Heart right ventricle (tissue), 16 donors: ENCODE results near the gene SHQ1. TPM values are rescaled to one million over a fixed set of nuclear protein-coding genes. Genes with fewer than 3 reads are reported as not detected.

Experiments
- ATAC-seq, 8 donors: fragments of 200-7000 bp; cut with Tn5 transposase; one replicate each; pipeline ENCODE4 v1.9.1; 2020; ENCODE audit warnings: mild to moderate bottlenecking in 8 of 8, moderate library complexity in 8 of 8, moderate number of reproducible peaks in 1 of 8
- DNase-seq, 2 donors: peaks; one replicate each; pipeline ENCODE4 v3.0.0-alpha.2; 2020
- H3K27ac ChIP-seq, 10 donors: fragments of 200-600 bp; sonication (generic) in 2 of 10; one replicate each; pipeline versions ENCODE4 v1.5.0 to v1.8.0; 2020 to 2022; ENCODE audit warnings: mild to moderate bottlenecking in 3 of 10
- H3K27me3 ChIP-seq, 7 donors: fragments of 200-600 bp; one replicate each; pipeline ENCODE4 v1.8.0; 2021 to 2022; ENCODE audit warnings: mild to moderate bottlenecking in 2 of 7
- H3K36me3 ChIP-seq, 9 donors: fragments of 200-600 bp; sonication (generic) in 1 of 9; one replicate each; pipeline versions ENCODE4 v1.5.0 to v1.8.0; 2020 to 2022; ENCODE audit warnings: mild to moderate bottlenecking in 2 of 9
- H3K4me1 ChIP-seq, 9 donors: fragments of 200-600 bp; sonication (generic) in 1 of 9; one replicate each; pipeline versions ENCODE4 v1.5.0 to v1.8.0; 2020 to 2022; ENCODE audit warnings: mild to moderate bottlenecking in 4 of 9
- H3K4me3 ChIP-seq, 10 donors: fragments of 200-600 bp; sonication (generic) in 2 of 10; one replicate each; pipeline versions ENCODE4 v1.5.0 to v1.8.0; 2020 to 2022; ENCODE audit warnings: mild to moderate bottlenecking in 7 of 10, moderate library complexity in 2 of 10
- H3K9me3 ChIP-seq, 11 donors: fragments of 200-600 bp in 10 of 11; sonication (generic) in 2 of 11; one replicate each; pipeline versions ENCODE4 v1.5.0 to v1.8.0; 2013 to 2022; ENCODE audit warnings: mild to moderate bottlenecking in 2 of 11, control low read depth in 1 of 11, moderate library complexity in 1 of 11
- CTCF ChIP-seq, 9 donors: fragments of 200-600 bp; sonication (generic) in 2 of 9; IDR thresholded peaks; one replicate each; pipeline versions ENCODE4 v1.5.0 to v1.8.0; 2021 to 2022; ENCODE audit warnings: antibody characterized with exemption in 9 of 9, mild to moderate bottlenecking in 5 of 9, moderate library complexity in 1 of 9
- WGBS, 2 donors: extraction: QIAGEN DNeasy Blood & Tissue Kit; methylation state at CpG; one replicate each; pipeline ENCODE4 v1.1.7; 2013; ENCODE audit warnings: inconsistent platforms in 1 of 2; 5-methylcytosine and 5-hydroxymethylcytosine counted together
- intact Hi-C, 10 donors: fragments of 100-400 bp; cut with DNase I; formaldehyde crosslinking; loops; one replicate each; pipeline versions ENCODE4 v1.11.1 to v1.14.2; 2022
- polyA plus RNA-seq, 2 donors: library from polyadenylated mRNA; stranded (reverse); fragments of 200-250 nt; gene quantifications; one replicate each; pipeline ENCODE4 v1.2.3, GENCODE V29; 2013
- total RNA-seq, 10 donors: library from RNA; stranded (reverse); fragmentation: NEBNext Ultra II Directional in 3 of 10; extraction: Animal tissue kit (Norgen Biotek cat#: 25700) in 3 of 10; gene quantifications; one replicate each; pipeline versions ENCODE4 v1.2.1 to v1.2.4, GENCODE V29; 2021 to 2023
- donor health status: Arrhythmogenic right ventricular cardiomyopathy.
- donor health status: ischemic (EF 13 %, LVEDD 7.1; RV severe dilation, severe dysfunction).
- donor health status: healthy with polysubstance abuse.
- donor health status: DM: no; HTN: yes; CAD: no.
- donor health status: DM: no; HTN: no; CAD: no.
- donor health status: ischemic (EF 25% LVEDD 6.9; RV normal size, moderate dysfunction).
- donor health status: ischemic (EF 25% LVEDD 5.7; RV mildly dilated, moderate dysfunction).
- donor health status: healthy.
- donor health status: DM: yes; HTN: yes; CAD: no.
- donor health status: Ischemic cardiomyopathy.
- donor health status: ischemic (EF 35%, LVEDD 5.7; RV mildly dilated, moderate dysfunction).
- donor health status: nonischemic (EF 11% LVEDD 7.7; RV severe dilation, severe dysfunction).
- donor health status: DM: yes; HTN: yes; CAD: no.
- donor health status: PGD.
- donor health status: ischemic (EF 29% LVEDD 5.4; RV normal size, mild dysfunction).
- donor health status: nonischemic (EF 23%, LVEDD 6.1; RV moderate dilation, normal function).

Gene SHQ1
- total and polyA plus RNA-seq, 12 donors: 8.0 to 24.0 (median 17.2) TPM

DNA sequence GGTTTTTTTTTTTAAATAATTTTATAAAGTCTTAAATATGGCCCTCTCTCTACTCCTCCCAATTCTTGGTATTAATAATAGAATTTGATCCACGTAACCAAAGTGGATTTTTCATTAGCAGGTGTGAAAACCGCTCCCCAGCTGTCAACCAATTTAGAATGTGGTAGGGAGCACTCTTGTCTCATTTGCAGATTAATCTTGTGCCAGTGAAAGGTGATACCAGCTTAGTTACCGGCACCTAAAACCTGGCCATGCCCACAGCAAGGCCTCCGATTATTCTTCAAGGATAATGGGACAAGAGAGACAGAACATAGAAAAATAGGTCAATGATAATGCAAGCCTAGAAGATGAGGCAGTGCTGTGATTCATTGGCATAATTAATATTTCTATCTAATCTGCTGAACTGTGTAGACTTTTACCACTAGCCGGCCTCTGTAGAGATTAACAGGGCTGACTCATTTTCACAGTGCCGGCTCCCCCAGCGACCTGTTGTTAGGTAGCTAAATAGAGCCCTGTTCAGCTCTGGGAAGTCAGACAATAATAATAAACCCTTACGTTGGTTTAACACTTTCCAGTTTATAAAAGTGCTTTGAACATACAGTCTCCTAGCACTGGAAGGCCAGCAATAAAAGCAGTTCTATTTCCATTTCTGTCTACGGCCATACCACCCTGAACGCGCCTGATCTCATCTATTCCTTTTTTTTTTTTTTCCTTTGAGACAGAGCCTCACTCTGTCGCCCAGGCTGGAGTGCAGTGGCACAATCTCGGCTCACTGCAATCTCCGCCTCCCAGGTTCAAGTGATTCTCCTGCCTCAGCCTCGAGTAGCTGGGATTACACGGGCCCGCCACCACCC lies 102.9 kb downstream of the SHQ1 start:
- no peaks in the 10 kb centered on the region for H3K9me3 ChIP-seq
- H3K27me3 ChIP-seq: no peaks in the 10 kb centered on the region
- no peak for DNase-seq
- WGBS, 2 donors: 74 to 76% methylated on average over 17 of the region's 17 CpGs
- peak in 2 of 8 donors; percentile 60 to 65 for ATAC-seq
- no peak overlapping the region for H3K4me3 ChIP-seq
- TF ChIP-seq CTCF (IDR thresholded peaks at IDR 0.05): no peak
- H3K4me1 ChIP-seq: peaks cover 0 to 11% (median 0%) of the 10 kb centered on the region in 9 donors
- H3K36me3 ChIP-seq: peaks cover 0 to 9% (median 0%) of the 10 kb centered on the region in 9 donors
- H3K27ac ChIP-seq: no peak overlapping the region
- intact Hi-C loops: no loop called here

- TF ChIP-seq CTCF (IDR thresholded peaks at IDR 0.05): no peak
- ATAC-seq (no peak), DNase-seq (no peak)
- H3K27ac ChIP-seq: no peak overlapping the region
- no peak overlapping the region for H3K4me3 ChIP-seq
- no peaks in the 10 kb centered on the region for H3K36me3 ChIP-seq
- H3K4me1 ChIP-seq: peaks cover 0 to 12% (median under 1%) of the 10 kb centered on the region in 9 donors
- intact Hi-C loops: no loop called here
- WGBS, 2 donors: 11 to 22% methylated on average over 1 of the region's 1 CpG
- peaks cover 0 to 2% (median 0%) of the 10 kb centered on the region in 7 donors for H3K27me3 ChIP-seq
- H3K9me3 ChIP-seq: no peaks in the 10 kb centered on the region
These were observed 103.9 kb downstream of the SHQ1 start for GRCh38 chr3:72744330-72744729.

- intact Hi-C loops: no loop called here
- Histone ChIP-seq H3K36me3 (no peaks in the 10 kb centered on the region), H3K9me3 (peaks cover 0 to 4% (median 1%) of the 10 kb centered on the region in 11 donors), H3K4me1 (peaks cover 0 to 21% (median 9%) of the 10 kb centered on the region in 9 donors), H3K27me3 (peaks cover 0 to 22% (median 9%) of the 10 kb centered on the region in 7 donors), H3K27ac (no peak overlapping the region), H3K4me3 (no peak overlapping the region)
- TF ChIP-seq CTCF (IDR thresholded peaks at IDR 0.05): no peak
- ATAC-seq (no peak), DNase-seq (no peak)
- WGBS, 2 donors: 85 to 90% methylated on average over 6 of the region's 6 CpGs
These were observed 108.4 kb downstream of the SHQ1 start for GRCh38 chr3:72739531-72740466.
